Activated B cell treated with CpG ODN at 0.5 μM for 24 hours (primary cell): ENCODE results near the gene ADAMTS8. TPM values are rescaled to one million over a fixed set of nuclear protein-coding genes. Genes with fewer than 3 reads are reported as not detected.

Source experiments
- ATAC-seq: fragments of 200-7000 bp; cut with Tn5 transposase; one replicate; pipeline ENCODE4 v1.10.0; 2021; ENCODE audit warnings: low read depth, mild to moderate bottlenecking, moderate library complexity
- CTCF ChIA-PET: fragments of 350-600 bp; sonication (Branson Sonifier 250); formaldehyde crosslinking; loops from one replicate; lab custom pipeline; 2021; ENCODE audit warnings: antibody characterized with exemption; lab: Charles Lee
- POLR2A ChIA-PET: fragments of 350-600 bp; sonication (Branson Sonifier 250); formaldehyde crosslinking; loops from one replicate; lab custom pipeline; 2021; ENCODE audit warnings: antibody characterized with exemption; lab: Charles Lee
- DNase-seq: peaks from one replicate; pipeline ENCODE4 v3.0.0; 2022
- H3K27ac Mint-ChIP-seq: one replicate; pipeline ENCODE4 v1.8.0; 2020; ENCODE audit warnings: mixed read lengths
- H3K27me3 Mint-ChIP-seq: one replicate; pipeline ENCODE4 v1.8.0; 2021; ENCODE audit warnings: mixed read lengths
- H3K36me3 Mint-ChIP-seq: one replicate; pipeline ENCODE4 v1.8.0; 2021; ENCODE audit warnings: low read depth, mixed read lengths
- H3K4me1 Mint-ChIP-seq: one replicate; pipeline ENCODE4 v1.8.0; 2021; ENCODE audit warnings: mixed read lengths
- H3K4me3 Mint-ChIP-seq: one replicate; pipeline ENCODE4 v1.8.0; 2020; ENCODE audit warnings: mild to moderate bottlenecking, mixed read lengths
- H3K9me3 Mint-ChIP-seq: one replicate; pipeline ENCODE4 v1.8.0; 2020; ENCODE audit warnings: mixed read lengths
- intact Hi-C: fragments of 100-400 bp; cut with micrococcal nuclease; formaldehyde crosslinking; loops from one replicate; pipeline ENCODE4 v1.15.1; 2024
- total RNA-seq: library from RNA; stranded (reverse); gene quantifications from 2 replicates; pipeline ENCODE4 v1.2.3, GENCODE V29; 2022
- TF ChIP-seq, protein P1 (sequence below): fragments of 200-600 bp; IDR thresholded peaks from one replicate; pipeline ENCODE4 v1.8.0; 2022; ENCODE audit warnings: antibody characterized with exemption, mild to moderate bottlenecking

ADAMTS8 gene
- total RNA-seq, 1 donor from 2014 or later: not detected

DNA sequence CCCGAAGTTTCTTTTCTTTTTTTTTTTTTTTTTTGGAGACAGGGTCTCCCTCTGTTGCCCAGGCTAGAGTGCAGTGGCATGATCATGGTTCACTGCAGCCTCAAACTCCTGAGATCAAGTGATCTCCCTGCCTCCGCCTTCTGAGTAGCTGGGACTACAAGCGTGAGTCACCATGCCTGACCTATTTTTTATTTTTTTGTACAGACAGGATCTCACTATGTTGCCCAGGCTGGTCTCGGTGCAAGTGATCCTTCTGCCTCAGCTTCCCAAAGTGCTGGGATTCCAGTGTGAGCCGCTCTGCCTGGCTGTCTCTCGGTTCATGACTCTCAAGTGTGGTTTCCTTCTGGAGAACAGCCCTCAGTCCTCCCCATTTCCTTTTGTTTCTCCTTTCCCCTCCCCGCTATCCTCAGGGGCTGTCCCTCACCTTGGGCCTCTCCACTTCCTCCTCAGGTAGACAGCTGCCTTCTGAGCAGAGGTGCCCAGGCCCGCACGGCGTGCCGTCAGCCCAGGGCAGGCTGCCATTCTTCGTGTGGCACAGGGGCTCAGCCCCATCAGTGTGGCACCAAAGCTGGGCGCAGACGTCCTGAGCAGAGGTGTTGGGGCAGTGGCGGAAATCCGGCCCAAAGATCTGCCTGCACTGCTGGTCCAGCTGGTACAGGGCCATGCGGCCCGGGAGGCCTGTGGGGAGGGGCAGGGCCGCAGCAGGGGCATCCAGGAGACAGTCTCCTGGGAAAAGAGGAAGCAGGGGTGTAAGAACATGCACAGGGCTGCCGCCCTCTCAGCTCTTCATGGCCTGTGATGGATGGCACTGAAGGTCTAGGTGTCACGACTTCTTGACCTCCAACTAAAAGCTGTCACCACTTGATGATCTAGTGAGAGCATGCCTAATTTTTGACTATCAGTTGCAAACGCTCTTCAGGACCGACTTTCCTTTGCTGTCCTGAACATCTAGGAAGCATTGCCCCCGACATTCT, 14.0 kb downstream of the ADAMTS8 start:
- H3K27ac Mint-ChIP-seq: no peak overlapping the region
- ChIA-PET POLR2A (no interaction called here), CTCF (no interaction called here)
- intact Hi-C loops: no loop called here
- DNase-seq: no peak
- no peak overlapping the region for H3K4me3 Mint-ChIP-seq
- H3K9me3 Mint-ChIP-seq: no peaks in the 10 kb centered on the region
- TF ChIP-seq, protein P1, sequence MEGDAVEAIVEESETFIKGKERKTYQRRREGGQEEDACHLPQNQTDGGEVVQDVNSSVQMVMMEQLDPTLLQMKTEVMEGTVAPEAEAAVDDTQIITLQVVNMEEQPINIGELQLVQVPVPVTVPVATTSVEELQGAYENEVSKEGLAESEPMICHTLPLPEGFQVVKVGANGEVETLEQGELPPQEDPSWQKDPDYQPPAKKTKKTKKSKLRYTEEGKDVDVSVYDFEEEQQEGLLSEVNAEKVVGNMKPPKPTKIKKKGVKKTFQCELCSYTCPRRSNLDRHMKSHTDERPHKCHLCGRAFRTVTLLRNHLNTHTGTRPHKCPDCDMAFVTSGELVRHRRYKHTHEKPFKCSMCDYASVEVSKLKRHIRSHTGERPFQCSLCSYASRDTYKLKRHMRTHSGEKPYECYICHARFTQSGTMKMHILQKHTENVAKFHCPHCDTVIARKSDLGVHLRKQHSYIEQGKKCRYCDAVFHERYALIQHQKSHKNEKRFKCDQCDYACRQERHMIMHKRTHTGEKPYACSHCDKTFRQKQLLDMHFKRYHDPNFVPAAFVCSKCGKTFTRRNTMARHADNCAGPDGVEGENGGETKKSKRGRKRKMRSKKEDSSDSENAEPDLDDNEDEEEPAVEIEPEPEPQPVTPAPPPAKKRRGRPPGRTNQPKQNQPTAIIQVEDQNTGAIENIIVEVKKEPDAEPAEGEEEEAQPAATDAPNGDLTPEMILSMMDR: no peak
- H3K36me3 Mint-ChIP-seq: no peaks in the 10 kb centered on the region
- ATAC-seq: no peak
- H3K27me3 Mint-ChIP-seq: peaks cover 28% of the 10 kb centered on the region
- no peaks in the 10 kb centered on the region for H3K4me1 Mint-ChIP-seq

DNA sequence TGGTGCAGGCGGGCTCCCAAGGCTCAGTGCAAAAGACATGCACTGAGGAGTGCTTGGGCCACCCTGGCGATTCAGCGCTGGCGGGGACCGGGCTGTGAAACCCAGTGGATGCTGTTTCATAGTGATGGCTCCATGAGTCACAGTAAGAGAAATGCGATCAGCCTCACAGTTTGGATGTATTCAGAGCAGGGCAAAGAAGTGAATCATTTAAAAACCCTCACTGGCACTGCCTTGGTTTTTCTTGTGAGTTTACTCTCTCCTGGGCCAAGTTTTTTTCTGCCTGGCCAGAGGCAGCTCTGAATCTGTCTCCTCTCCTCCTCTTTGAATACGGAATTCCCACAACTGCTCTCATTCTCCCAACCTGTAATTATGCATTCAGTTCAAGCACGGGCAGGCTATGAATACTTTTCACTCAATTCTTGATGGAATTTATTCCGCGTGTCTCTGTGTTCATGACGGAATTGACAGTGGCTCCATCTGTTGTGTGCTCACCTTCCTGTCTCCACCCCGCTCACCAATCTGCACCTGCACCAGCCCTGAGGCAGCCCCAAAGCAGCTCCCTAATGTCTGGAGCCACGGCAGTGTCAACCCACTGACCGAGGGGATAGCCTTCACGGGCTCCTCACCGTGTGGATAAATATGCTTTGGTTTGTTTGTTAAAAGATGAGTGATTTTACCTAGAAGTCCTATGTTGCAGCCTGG, 14.9 kb downstream of the ADAMTS8 start:
- Mint-ChIP-seq H3K9me3 (no peaks in the 10 kb centered on the region), H3K4me1 (no peaks in the 10 kb centered on the region), H3K4me3 (no peak overlapping the region), H3K27ac (no peak overlapping the region), H3K27me3 (peaks cover 35% of the 10 kb centered on the region), H3K36me3 (no peaks in the 10 kb centered on the region)
- DNase-seq (no peak), ATAC-seq (no peak)
- CTCF ChIA-PET: no interaction called here
- TF ChIP-seq, protein P1: no peak
- intact Hi-C loops: no loop called here
- POLR2A ChIA-PET: no interaction called here

DNA sequence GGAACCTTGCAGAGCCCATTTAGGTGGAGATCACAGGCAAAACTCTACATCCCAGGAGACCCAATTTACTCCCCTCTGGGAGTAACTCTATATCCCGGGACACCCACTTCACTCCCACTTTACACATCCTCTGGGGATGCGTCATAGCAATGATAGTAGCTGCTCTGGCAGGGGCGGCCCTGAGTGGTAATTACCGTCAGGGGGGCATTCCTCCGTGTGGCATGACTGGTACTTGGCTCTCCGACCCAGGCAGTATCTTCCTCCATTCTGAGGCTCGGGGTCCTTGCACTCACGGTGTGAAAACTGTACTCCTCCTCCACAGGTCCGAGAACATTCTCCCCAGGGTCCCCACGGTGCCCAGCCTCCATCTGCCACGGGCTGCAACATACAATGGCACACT, 17.2 kb downstream of the ADAMTS8 start:
- DNase-seq (no peak), ATAC-seq (no peak)
- Mint-ChIP-seq H3K27ac (no peak overlapping the region), H3K27me3 (peaks cover 27% of the 10 kb centered on the region), H3K36me3 (no peaks in the 10 kb centered on the region), H3K4me3 (no peak overlapping the region), H3K4me1 (no peaks in the 10 kb centered on the region), H3K9me3 (no peaks in the 10 kb centered on the region)
- intact Hi-C loops: no loop called here
- POLR2A ChIA-PET: no interaction called here
- CTCF ChIA-PET: no interaction called here
- TF ChIP-seq, protein P1: no peak

DNA sequence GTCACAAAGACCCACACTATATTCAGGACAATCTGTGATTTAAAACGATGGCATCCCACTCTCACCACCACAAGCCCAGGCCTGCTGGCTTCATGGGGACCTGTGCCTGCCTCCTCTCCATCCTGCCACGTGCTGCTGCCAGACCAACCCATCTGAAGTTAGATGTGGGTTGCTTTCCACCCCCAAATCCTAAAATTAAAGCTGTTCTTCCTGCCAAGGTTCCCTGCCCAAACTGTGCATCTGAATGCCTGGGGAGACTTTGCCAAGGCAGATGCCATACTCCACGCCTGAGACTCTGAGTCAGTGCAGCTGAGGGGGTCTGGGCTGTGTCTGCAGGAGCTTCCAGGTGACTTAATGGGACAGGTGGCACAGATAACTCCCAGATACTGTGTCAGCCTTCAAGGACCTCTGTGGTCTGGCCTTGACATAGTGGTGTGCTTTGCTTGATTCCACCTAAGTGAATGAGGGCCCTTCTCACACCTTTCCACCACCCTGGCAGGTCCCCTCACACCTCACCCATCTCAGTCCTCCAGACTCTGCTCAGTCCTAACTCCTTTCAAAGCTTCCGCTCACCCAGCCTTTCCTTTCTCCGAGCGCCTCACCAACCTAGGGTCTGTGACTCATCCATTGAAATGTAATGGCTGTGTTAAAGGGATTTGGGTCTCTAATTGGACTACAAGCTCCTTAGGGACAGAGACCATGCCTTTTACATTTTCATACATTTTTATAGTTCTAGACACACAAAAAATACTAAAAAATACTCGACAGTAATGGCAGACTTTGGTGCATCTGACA, 18.6 kb downstream of the ADAMTS8 start:
- ATAC-seq (no peak), DNase-seq (no peak)
- intact Hi-C loops: no loop called here
- ChIA-PET CTCF (interaction anchor here (0.7 kb wide), 1 partner anchor 197 kb away, joined by 3 read pairs; no protein-coding TSS in a partner anchor), POLR2A (no interaction called here)
- Mint-ChIP-seq H3K27me3 (peaks cover 27% of the 10 kb centered on the region), H3K4me3 (no peak overlapping the region), H3K27ac (no peak overlapping the region), H3K9me3 (no peaks in the 10 kb centered on the region), H3K36me3 (no peaks in the 10 kb centered on the region), H3K4me1 (no peaks in the 10 kb centered on the region)
- TF ChIP-seq, protein P1: no peak
